Coronary artery (tissue), 2 donors: ENCODE measurements around the gene MAPK10.

Experiments
- DNase-seq: peaks from one replicate; pipeline ENCODE4 v3.0.0-alpha.2; 2017; ENCODE audit warnings: low spot score
- H3K27ac ChIP-seq, 2 donors: fragments of 200-600 bp; sonication (generic); one replicate each; pipeline ENCODE4 v1.5.1; 2016 to 2019
- H3K4me3 ChIP-seq: fragments of 200-600 bp; sonication (generic); 2 replicates; pipeline ENCODE4 v1.5.1; 2016; ENCODE audit warnings: mild to moderate bottlenecking, moderate library complexity
- CTCF ChIP-seq: fragments of 200-600 bp; sonication (generic); IDR thresholded peaks from one replicate; pipeline ENCODE4 v1.5.1; 2019; ENCODE audit warnings: antibody characterized with exemption

The MAPK10 gene

GRCh38 chr4:86329431-86329830 is 30.4 kb downstream of the MAPK10 start:
- Histone ChIP-seq H3K4me3 (no peak overlapping the region), H3K27ac (no peak overlapping the region)
- no peak for TF ChIP-seq CTCF
- no peak for DNase-seq

- DNase-seq = no peak
- TF ChIP-seq CTCF = no peak
- H3K27ac ChIP-seq = no peak overlapping the region
Observed at GRCh38 chr4:86326400-86326799, 33.5 kb downstream of the MAPK10 start.

GRCh38 chr4:86319390-86319789 is 40.5 kb downstream of the MAPK10 start:
- no peak for DNase-seq
- TF ChIP-seq CTCF = no peak

More at GRCh38 chr4:86326400-86326799, 33.5 kb downstream of the MAPK10 start:
- H3K4me3 ChIP-seq = no peak overlapping the region

GRCh38 chr4:86315579-86315978 is 44.3 kb downstream of the MAPK10 start:
- TF ChIP-seq CTCF = no peak
- no peak for DNase-seq
- Histone ChIP-seq H3K27ac (no peak overlapping the region), H3K4me3 (no peak overlapping the region)

More at GRCh38 chr4:86319390-86319789, 40.5 kb downstream of the MAPK10 start:
- Histone ChIP-seq H3K4me3 (no peak overlapping the region), H3K27ac (no peak overlapping the region)

GRCh38 chr4:86313656-86314055 is 46.2 kb downstream of the MAPK10 start:
- DNase-seq = no peak
- no peak for TF ChIP-seq CTCF
- no peak overlapping the region for H3K4me3 ChIP-seq
- H3K27ac ChIP-seq = no peak overlapping the region

GRCh38 chr4:86307432-86307831 is 52.4 kb downstream of the MAPK10 start:
- Histone ChIP-seq H3K27ac (no peak overlapping the region), H3K4me3 (no peak overlapping the region)
- no peak for TF ChIP-seq CTCF
- no peak for DNase-seq

- TF ChIP-seq CTCF = no peak
- no peak for DNase-seq
- no peak overlapping the region for H3K4me3 ChIP-seq
- no peak overlapping the region for H3K27ac ChIP-seq
Observed at GRCh38 chr4:86306816-86307215, 53.0 kb downstream of the MAPK10 start.
